ENCODE data around the gene ESYT1.

- TF ChIP-seq CTCF (optimal IDR thresholded peaks at IDR 0.05 in 1 of 3, IDR thresholded peaks at IDR 0.05 in 1 of 3, conservative IDR thresholded peaks at IDR 0.05 in 1 of 3; ENCODE audit: extremely low read depth in 1 of 3, insufficient read depth in 2 of 3, low read length in 3 of 3) (no peak), EZH2 (IDR thresholded peaks at IDR 0.05; ENCODE audit: low read length) (no peak)
Measured at GRCh38 chr12:56116267-56117081, 11.6 kb upstream of the ESYT1 start, which contains the start of gene RPL41.
